Neural progenitor cell (in vitro differentiated cells): ENCODE measurements around the gene NGFR.

Source experiments
- CTCF ChIP-seq: fragments of 200-600 bp; sonication (generic); IDR thresholded peaks from 2 replicates; pipeline ENCODE4 v1.5.1; 2017; ENCODE audit warnings: antibody characterized with exemption, mild to moderate bottlenecking
- EZH2 ChIP-seq: fragments of 200-600 bp; sonication (generic); IDR thresholded peaks from 2 replicates; pipeline ENCODE4 v1.6.1; 2017; ENCODE audit warnings: antibody characterized with exemption, mild to moderate bottlenecking, moderate library complexity
- EZH2phosphoT487 ChIP-seq: fragments of 200-600 bp; sonication (generic); IDR thresholded peaks from 2 replicates; pipeline ENCODE4 v1.6.1; 2017; ENCODE audit warnings: antibody characterized with exemption

- no peak for TF ChIP-seq CTCF
- no peak for TF ChIP-seq EZH2
- no peak for TF ChIP-seq EZH2phosphoT487
These were observed 57.1 kb downstream of the NGFR start for GRCh38 chr17:49552070-49552751.
